Measurements from ENCODE around the gene PDE4B. TPM values are rescaled to one million over a fixed set of nuclear protein-coding genes. Genes with fewer than 3 reads are reported as not detected.

The PDE4B gene
- total and polyA plus RNA-seq, 11 donors: 1.4 to 71.9 (median 16.2) TPM

DNA sequence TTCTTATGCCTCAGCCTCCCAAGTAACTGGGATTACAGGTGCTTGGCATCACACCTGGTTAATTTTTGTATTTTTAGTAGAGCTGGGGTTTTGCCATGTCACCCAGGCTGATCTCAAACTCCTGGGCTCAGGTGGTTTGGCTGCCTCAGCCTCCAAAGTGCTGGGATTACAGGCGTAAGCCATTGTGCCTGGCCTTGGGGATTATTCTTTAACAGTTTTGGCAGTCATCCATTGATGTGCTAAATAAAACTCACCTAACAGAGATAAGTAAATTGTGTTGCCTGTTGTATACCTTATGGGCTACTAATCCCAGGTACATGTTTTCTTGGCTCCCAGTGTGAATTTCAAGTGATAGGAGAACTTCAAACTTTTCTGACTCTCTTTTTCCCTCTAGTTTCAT lies 35.2 kb upstream of the PDE4B start:
- DNase-seq (no peak), ATAC-seq (no peak)
- Histone ChIP-seq H3K27ac (no peak overlapping the region), H3K9me3 (no peaks in the 10 kb centered on the region), H3K4me3 (no peak overlapping the region), H3K4me1 (no peaks in the 10 kb centered on the region), H3K27me3 (peaks cover 0 to 8% (median 0%) of the 10 kb centered on the region in 9 donors), H3K36me3 (no peaks in the 10 kb centered on the region)
- 88 to 100% (median 91%) methylated on average over 1 of the region's 1 CpG for WGBS, 4 donors
- TF ChIP-seq POLR2A (IDR thresholded peaks at IDR 0.05): no peak
- TF ChIP-seq, protein P1, sequence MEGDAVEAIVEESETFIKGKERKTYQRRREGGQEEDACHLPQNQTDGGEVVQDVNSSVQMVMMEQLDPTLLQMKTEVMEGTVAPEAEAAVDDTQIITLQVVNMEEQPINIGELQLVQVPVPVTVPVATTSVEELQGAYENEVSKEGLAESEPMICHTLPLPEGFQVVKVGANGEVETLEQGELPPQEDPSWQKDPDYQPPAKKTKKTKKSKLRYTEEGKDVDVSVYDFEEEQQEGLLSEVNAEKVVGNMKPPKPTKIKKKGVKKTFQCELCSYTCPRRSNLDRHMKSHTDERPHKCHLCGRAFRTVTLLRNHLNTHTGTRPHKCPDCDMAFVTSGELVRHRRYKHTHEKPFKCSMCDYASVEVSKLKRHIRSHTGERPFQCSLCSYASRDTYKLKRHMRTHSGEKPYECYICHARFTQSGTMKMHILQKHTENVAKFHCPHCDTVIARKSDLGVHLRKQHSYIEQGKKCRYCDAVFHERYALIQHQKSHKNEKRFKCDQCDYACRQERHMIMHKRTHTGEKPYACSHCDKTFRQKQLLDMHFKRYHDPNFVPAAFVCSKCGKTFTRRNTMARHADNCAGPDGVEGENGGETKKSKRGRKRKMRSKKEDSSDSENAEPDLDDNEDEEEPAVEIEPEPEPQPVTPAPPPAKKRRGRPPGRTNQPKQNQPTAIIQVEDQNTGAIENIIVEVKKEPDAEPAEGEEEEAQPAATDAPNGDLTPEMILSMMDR (IDR thresholded peaks at IDR 0.05): no peak
- intact Hi-C loops (cut with DNase I): no loop called here

DNA sequence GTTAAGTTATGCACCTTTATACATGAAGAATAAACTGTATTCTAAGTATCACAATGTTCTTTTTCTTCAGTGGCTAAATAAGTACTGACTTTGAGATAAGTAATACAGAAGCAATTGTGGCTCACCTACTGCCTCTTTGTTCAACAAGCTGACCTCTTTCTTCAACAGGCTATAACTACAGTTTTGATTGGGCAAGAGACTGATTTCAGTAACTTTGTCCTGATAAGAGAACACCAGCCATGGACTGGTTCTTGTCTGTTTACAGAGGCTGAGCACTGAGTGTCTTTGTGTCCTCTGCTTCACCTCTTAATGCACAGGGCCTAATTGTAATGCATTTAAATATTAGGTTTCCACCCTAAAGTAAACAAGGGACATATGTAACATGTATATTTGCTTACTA lies 34.6 kb upstream of the PDE4B start:
- H3K4me3 ChIP-seq: no peak overlapping the region
- ATAC-seq (peak in 1 of 4 donors; percentile 79), DNase-seq (no peak)
- no peaks in the 10 kb centered on the region for H3K36me3 ChIP-seq
- TF ChIP-seq, protein P1 (IDR thresholded peaks at IDR 0.05): no peak
- TF ChIP-seq POLR2A (IDR thresholded peaks at IDR 0.05): no peak
- no peak overlapping the region for H3K27ac ChIP-seq
- no peaks in the 10 kb centered on the region for H3K4me1 ChIP-seq
- no peaks in the 10 kb centered on the region for H3K9me3 ChIP-seq
- intact Hi-C loops (cut with DNase I): no loop called here
- peaks cover 0 to 8% (median 0%) of the 10 kb centered on the region in 9 donors for H3K27me3 ChIP-seq

DNA sequence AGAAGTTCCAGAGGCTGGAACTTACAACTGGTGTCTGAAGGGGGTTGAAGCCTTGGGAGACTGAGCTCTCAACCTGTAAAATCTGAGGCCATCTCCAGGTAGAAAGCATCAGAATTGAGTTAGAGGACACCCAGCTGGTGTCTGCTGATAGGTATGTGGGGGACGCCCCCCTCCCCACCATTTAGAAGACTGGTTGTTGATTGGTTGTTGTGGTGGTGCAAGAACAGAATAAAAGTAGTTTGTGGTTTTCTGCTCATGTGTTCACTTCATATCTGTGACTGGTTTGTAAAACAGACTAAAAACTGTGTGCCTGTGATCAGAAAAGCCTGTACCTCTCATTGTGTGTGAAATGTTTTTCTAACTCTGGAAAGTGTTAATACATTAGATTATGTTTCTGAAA lies 33.2 kb upstream of the PDE4B start:
- ATAC-seq: no peak
- WGBS, 4 donors: 80 to 89% (median 83%) methylated on average over 1 of the region's 1 CpG
- no peaks in the 10 kb centered on the region for H3K4me1 ChIP-seq
- DNase-seq: no peak
- intact Hi-C loops (cut with DNase I): no loop called here
- no peak overlapping the region for H3K4me3 ChIP-seq
- no peaks in the 10 kb centered on the region for H3K36me3 ChIP-seq
- H3K27me3 ChIP-seq: peaks cover 0 to 8% (median 0%) of the 10 kb centered on the region in 9 donors
- no peaks in the 10 kb centered on the region for H3K9me3 ChIP-seq
- no peak for TF ChIP-seq POLR2A (IDR thresholded peaks at IDR 0.05)
- TF ChIP-seq, protein P1 (IDR thresholded peaks at IDR 0.05): no peak
- no peak overlapping the region for H3K27ac ChIP-seq

DNA sequence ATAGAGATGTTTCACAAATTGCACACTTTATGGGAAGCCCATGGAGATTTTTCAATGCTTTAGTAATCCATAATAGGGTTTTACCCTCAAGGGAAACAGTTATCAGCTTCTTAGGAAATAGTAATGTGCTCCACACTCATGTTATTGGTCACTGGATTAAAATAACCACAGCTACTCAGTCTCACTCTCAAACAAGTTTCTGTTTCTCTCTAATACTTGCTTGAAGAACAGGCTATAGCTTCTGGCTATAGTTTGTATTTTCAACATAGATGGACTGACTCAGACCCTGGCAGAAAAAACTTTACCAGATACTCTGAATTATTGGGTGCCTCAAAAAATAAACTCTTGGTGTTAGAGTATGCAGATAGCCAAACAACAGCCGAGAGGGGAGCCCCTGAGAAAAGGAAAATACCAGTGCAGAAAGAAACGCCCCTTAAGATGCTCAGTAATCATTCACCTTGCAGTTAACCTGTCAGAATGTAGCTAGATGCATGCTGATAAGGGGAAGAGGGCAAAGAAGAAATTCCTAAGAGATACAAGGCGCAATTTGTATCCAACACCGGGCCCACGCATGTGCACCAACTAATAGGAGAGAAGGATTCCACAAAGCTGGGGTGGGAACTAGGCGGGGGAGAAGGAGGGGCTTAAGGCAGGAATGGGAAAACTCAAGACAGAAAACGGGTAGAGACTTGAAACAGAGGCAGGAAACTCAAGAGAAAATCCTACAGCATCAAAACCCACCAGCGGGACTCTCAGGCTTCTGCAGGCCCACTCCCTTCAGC lies 30.4 kb upstream of the PDE4B start:
- Histone ChIP-seq H3K27me3 (peaks cover 0 to 8% (median 0%) of the 10 kb centered on the region in 9 donors), H3K9me3 (peaks cover 0 to 14% (median 0%) of the 10 kb centered on the region in 12 donors), H3K4me1 (no peaks in the 10 kb centered on the region), H3K27ac (no peak overlapping the region), H3K4me3 (no peak overlapping the region), H3K36me3 (no peaks in the 10 kb centered on the region)
- DNase-seq: no peak
- intact Hi-C loops (cut with DNase I): loop anchor here in 1 of 10 donors (5.0 kb wide), 1 partner anchor 450 kb away; no protein-coding TSS in a partner anchor
- no peak for ATAC-seq
- 68 to 77% (median 72%) methylated on average over 8 of the region's 8 CpGs for WGBS, 4 donors
- no peak for TF ChIP-seq POLR2A (IDR thresholded peaks at IDR 0.05)
- TF ChIP-seq, protein P1 (IDR thresholded peaks at IDR 0.05): no peak

All from heart left ventricle (tissue), 16 donors.